ENCODE results near the gene PIGM. TPM values are rescaled to one million over a fixed set of nuclear protein-coding genes. Genes with fewer than 3 reads are reported as not detected.

The PIGM gene
- total and polyA plus RNA-seq, 2 donors: 3.1 to 5.7 TPM

DNA sequence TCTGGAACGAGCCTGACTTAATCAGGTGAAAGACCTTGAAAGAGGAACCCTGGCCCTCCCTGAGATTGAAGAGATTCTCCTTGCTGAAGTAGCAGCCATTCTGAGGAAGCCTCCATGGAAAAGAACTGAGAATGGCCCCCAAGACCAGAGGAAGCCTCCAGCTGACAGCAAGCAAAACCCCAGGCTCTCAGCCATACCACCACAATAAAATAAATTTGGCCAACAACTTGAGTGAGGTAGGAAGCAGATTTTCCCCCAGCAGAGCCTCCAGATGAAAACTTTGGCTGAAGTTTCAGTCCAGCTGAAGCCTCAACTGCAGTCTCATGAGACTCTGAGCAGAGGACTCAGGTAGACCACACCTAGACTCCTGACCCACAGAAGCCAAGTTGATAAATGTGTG is 43.8 kb downstream of the PIGM start:
- H3K36me3 ChIP-seq (ENCODE audit: control insufficient read depth in 2 of 2, insufficient read depth in 2 of 2, low read length in 1 of 2): no peaks in the 10 kb centered on the region
- no peaks in the 10 kb centered on the region for H3K4me1 ChIP-seq (ENCODE audit: control insufficient read depth in 2 of 2, insufficient read depth in 2 of 2, low read length in 2 of 2)
- no peak overlapping the region for H3K27ac ChIP-seq (ENCODE audit: low read depth in 1 of 2, low read length in 1 of 2)
- H3K9me3 ChIP-seq (ENCODE audit: control insufficient read depth in 2 of 2, insufficient read depth in 1 of 2, low read length in 1 of 2): no peaks in the 10 kb centered on the region
- no peak for DNase-seq (ENCODE audit: low read depth in 6 of 9, low spot score in 9 of 9)
- H3K27me3 ChIP-seq (ENCODE audit: control insufficient read depth in 2 of 2, insufficient read depth in 1 of 2, low read length in 1 of 2): no peaks in the 10 kb centered on the region
- 87% methylated on average over 1 of the region's 1 CpG for WGBS
- no peak overlapping the region for H3K4me3 ChIP-seq (ENCODE audit: low read length in 2 of 2)

- 94% methylated on average over 4 of the region's 4 CpGs for WGBS
- no peaks in the 10 kb centered on the region for H3K36me3 ChIP-seq (ENCODE audit: control insufficient read depth in 2 of 2, insufficient read depth in 2 of 2, low read length in 1 of 2)
- H3K27me3 ChIP-seq (ENCODE audit: control insufficient read depth in 2 of 2, insufficient read depth in 1 of 2, low read length in 1 of 2): no peaks in the 10 kb centered on the region
- H3K9me3 ChIP-seq (ENCODE audit: control insufficient read depth in 2 of 2, insufficient read depth in 1 of 2, low read length in 1 of 2): no peaks in the 10 kb centered on the region
- H3K4me1 ChIP-seq (ENCODE audit: control insufficient read depth in 2 of 2, insufficient read depth in 2 of 2, low read length in 2 of 2): no peaks in the 10 kb centered on the region
- H3K4me3 ChIP-seq (ENCODE audit: low read length in 2 of 2): no peak overlapping the region
- no peak for DNase-seq (ENCODE audit: low read depth in 6 of 9, low spot score in 9 of 9)
- H3K27ac ChIP-seq (ENCODE audit: low read depth in 1 of 2, low read length in 1 of 2): no peak overlapping the region
Observed at GRCh38 chr1:159987186-159987585, 44.6 kb downstream of the PIGM start.

DNA sequence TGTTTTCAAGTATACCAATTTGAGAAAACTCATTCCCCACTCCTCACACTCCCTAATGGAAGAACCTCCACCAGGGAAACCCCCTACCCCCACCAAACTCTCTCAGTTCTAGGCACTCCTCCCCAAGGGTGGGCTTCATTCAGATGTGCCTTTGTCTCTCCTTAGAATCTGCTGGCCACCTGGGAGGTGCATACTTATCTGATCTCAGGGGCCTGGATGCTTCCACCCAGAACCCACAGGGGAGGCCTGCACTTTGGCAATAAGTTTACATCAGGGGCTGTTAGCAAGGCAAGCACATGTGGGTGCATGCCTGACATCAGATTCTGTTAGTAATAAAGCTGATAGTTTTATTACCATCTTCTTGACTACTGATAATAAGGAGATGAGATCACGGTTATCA is 45.3 kb downstream of the PIGM start:
- H3K4me3 ChIP-seq (ENCODE audit: low read length in 2 of 2): no peak overlapping the region
- no peaks in the 10 kb centered on the region for H3K36me3 ChIP-seq (ENCODE audit: control insufficient read depth in 2 of 2, insufficient read depth in 2 of 2, low read length in 1 of 2)
- H3K27ac ChIP-seq (ENCODE audit: low read depth in 1 of 2, low read length in 1 of 2): no peak overlapping the region
- no peaks in the 10 kb centered on the region for H3K4me1 ChIP-seq (ENCODE audit: control insufficient read depth in 2 of 2, insufficient read depth in 2 of 2, low read length in 2 of 2)
- WGBS: 99% methylated on average over 1 of the region's 1 CpG
- no peak for DNase-seq (ENCODE audit: low read depth in 6 of 9, low spot score in 9 of 9)
- peaks cover 0 to 4% of the 10 kb centered on the region in 2 donors for H3K27me3 ChIP-seq (ENCODE audit: control insufficient read depth in 2 of 2, insufficient read depth in 1 of 2, low read length in 1 of 2)
- H3K9me3 ChIP-seq (ENCODE audit: control insufficient read depth in 2 of 2, insufficient read depth in 1 of 2, low read length in 1 of 2): no peaks in the 10 kb centered on the region

GRCh38 chr1:159986093-159986492 is 45.7 kb downstream of the PIGM start:
- Histone ChIP-seq H3K9me3 (ENCODE audit: control insufficient read depth in 2 of 2, insufficient read depth in 1 of 2, low read length in 1 of 2) (no peaks in the 10 kb centered on the region), H3K27me3 (ENCODE audit: control insufficient read depth in 2 of 2, insufficient read depth in 1 of 2, low read length in 1 of 2) (peaks cover 0 to 8% of the 10 kb centered on the region in 2 donors), H3K4me1 (ENCODE audit: control insufficient read depth in 2 of 2, insufficient read depth in 2 of 2, low read length in 2 of 2) (no peaks in the 10 kb centered on the region), H3K27ac (ENCODE audit: low read depth in 1 of 2, low read length in 1 of 2) (no peak overlapping the region), H3K4me3 (ENCODE audit: low read length in 2 of 2) (no peak overlapping the region), H3K36me3 (ENCODE audit: control insufficient read depth in 2 of 2, insufficient read depth in 2 of 2, low read length in 1 of 2) (no peaks in the 10 kb centered on the region)
- DNase-seq (ENCODE audit: low read depth in 6 of 9, low spot score in 9 of 9): no peak
- 90% methylated on average over 2 of the region's 2 CpGs for WGBS

DNA sequence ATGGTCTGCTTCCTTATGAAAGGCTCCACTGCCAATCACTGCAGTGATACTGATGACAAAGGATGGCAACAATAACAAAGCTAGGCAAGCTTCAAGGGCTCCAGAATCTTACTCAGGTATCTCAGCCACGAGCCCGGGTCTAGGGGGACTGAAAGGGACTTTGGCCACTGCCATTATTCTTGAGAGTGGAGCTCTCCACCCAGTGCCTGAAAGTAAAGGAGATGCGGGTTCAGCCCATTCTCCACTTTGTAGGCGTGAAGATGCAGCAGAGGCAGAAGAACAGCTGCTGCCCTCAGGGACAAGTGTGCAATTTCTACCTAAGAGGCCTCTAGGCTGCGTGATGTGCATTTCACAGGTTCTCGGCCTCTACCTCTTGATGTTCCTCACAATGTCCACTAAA is 46.3 kb downstream of the PIGM start:
- Histone ChIP-seq H3K36me3 (ENCODE audit: control insufficient read depth in 2 of 2, insufficient read depth in 2 of 2, low read length in 1 of 2) (no peaks in the 10 kb centered on the region), H3K9me3 (ENCODE audit: control insufficient read depth in 2 of 2, insufficient read depth in 1 of 2, low read length in 1 of 2) (no peaks in the 10 kb centered on the region), H3K4me3 (ENCODE audit: low read length in 2 of 2) (no peak overlapping the region), H3K27me3 (ENCODE audit: control insufficient read depth in 2 of 2, insufficient read depth in 1 of 2, low read length in 1 of 2) (peaks cover 0 to 8% of the 10 kb centered on the region in 2 donors), H3K27ac (ENCODE audit: low read depth in 1 of 2, low read length in 1 of 2) (no peak overlapping the region), H3K4me1 (ENCODE audit: control insufficient read depth in 2 of 2, insufficient read depth in 2 of 2, low read length in 2 of 2) (no peaks in the 10 kb centered on the region)
- no peak for DNase-seq (ENCODE audit: low read depth in 6 of 9, low spot score in 9 of 9)
- 97% methylated on average over 6 of the region's 6 CpGs for WGBS

- DNase-seq (ENCODE audit: low read depth in 6 of 9, low spot score in 9 of 9): no peak
- 94% methylated on average over 5 of the region's 5 CpGs for WGBS
- H3K27ac ChIP-seq (ENCODE audit: low read depth in 1 of 2, low read length in 1 of 2): no peak overlapping the region
- peaks cover 3 to 8% of the 10 kb centered on the region in 2 donors for H3K27me3 ChIP-seq (ENCODE audit: control insufficient read depth in 2 of 2, insufficient read depth in 1 of 2, low read length in 1 of 2)
- H3K9me3 ChIP-seq (ENCODE audit: control insufficient read depth in 2 of 2, insufficient read depth in 1 of 2, low read length in 1 of 2): no peaks in the 10 kb centered on the region
- no peaks in the 10 kb centered on the region for H3K4me1 ChIP-seq (ENCODE audit: control insufficient read depth in 2 of 2, insufficient read depth in 2 of 2, low read length in 2 of 2)
- H3K4me3 ChIP-seq (ENCODE audit: low read length in 2 of 2): no peak overlapping the region
- no peaks in the 10 kb centered on the region for H3K36me3 ChIP-seq (ENCODE audit: control insufficient read depth in 2 of 2, insufficient read depth in 2 of 2, low read length in 1 of 2)
Observed at GRCh38 chr1:159983681-159984080, 48.1 kb downstream of the PIGM start.

DNA sequence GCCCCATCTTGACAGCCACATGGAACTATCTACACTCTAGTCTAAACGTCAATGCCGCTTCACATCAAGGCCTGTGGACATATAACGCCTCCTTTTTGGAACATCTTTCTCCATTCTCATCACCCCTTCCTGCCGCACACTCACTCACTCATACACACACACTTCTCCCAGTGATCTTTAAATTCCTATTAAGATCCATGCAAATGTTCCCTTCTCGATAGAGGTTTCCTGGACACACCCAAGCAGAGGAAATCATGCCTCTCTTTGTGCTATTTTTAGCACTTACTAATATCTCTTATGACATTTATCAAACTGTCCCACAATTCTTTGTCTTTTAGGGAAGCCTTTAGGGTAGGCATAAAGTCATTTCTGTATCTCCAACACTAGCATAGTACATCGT is 49.5 kb downstream of the PIGM start:
- Histone ChIP-seq H3K27ac (ENCODE audit: low read depth in 1 of 2, low read length in 1 of 2) (no peak overlapping the region), H3K4me1 (ENCODE audit: control insufficient read depth in 2 of 2, insufficient read depth in 2 of 2, low read length in 2 of 2) (no peaks in the 10 kb centered on the region), H3K9me3 (ENCODE audit: control insufficient read depth in 2 of 2, insufficient read depth in 1 of 2, low read length in 1 of 2) (no peaks in the 10 kb centered on the region), H3K4me3 (ENCODE audit: low read length in 2 of 2) (no peak overlapping the region), H3K27me3 (ENCODE audit: control insufficient read depth in 2 of 2, insufficient read depth in 1 of 2, low read length in 1 of 2) (peaks cover 3 to 10% of the 10 kb centered on the region in 2 donors), H3K36me3 (ENCODE audit: control insufficient read depth in 2 of 2, insufficient read depth in 2 of 2, low read length in 1 of 2) (no peaks in the 10 kb centered on the region)
- WGBS: 79% methylated on average over 6 of the region's 6 CpGs
- no peak for DNase-seq (ENCODE audit: low read depth in 6 of 9, low spot score in 9 of 9)

DNA sequence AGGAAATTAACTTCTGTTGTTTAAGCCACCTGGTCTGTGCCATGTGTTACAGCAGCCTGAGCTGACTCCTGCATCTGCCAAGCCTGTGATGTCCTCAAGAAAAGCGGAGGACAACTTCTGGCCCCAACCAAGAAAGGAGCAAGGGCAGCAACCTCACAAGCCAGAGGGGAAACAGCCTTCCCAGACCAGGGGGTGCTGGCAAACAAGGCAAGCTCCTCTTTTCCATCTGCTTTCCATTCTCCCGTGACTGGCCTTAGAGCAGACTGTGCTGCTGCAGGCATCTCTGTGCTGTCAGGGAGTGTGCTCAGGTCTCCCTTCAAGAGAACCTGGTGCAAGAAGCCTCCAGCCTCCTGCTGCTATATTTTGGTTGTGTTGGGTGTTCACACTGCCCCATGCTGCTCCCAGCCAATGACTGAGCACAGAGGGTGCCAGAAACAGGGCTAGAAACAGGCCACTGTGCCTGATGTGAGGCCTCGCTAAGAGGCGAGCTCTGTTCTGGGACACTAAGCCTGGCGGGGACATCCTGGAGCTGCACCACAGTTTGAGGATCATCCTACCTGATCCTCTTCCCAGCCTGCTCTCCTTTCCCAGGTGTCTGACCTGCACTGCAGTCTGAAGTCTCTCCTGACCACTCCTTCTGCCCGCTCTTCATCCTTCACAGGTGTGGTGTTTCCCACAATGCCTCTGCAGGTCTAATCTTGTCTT is 50.3 kb downstream of the PIGM start:
- Histone ChIP-seq H3K27me3 (ENCODE audit: control insufficient read depth in 2 of 2, insufficient read depth in 1 of 2, low read length in 1 of 2) (peaks cover 3 to 10% of the 10 kb centered on the region in 2 donors), H3K27ac (ENCODE audit: low read depth in 1 of 2, low read length in 1 of 2) (no peak overlapping the region), H3K4me3 (ENCODE audit: low read length in 2 of 2) (no peak overlapping the region), H3K9me3 (ENCODE audit: control insufficient read depth in 2 of 2, insufficient read depth in 1 of 2, low read length in 1 of 2) (no peaks in the 10 kb centered on the region), H3K4me1 (ENCODE audit: control insufficient read depth in 2 of 2, insufficient read depth in 2 of 2, low read length in 2 of 2) (no peaks in the 10 kb centered on the region), H3K36me3 (ENCODE audit: control insufficient read depth in 2 of 2, insufficient read depth in 2 of 2, low read length in 1 of 2) (no peaks in the 10 kb centered on the region)
- WGBS: 97% methylated on average over 6 of the region's 6 CpGs
- no peak for DNase-seq (ENCODE audit: low read depth in 6 of 9, low spot score in 9 of 9)

- 97% methylated on average over 7 of the region's 7 CpGs for WGBS
- Histone ChIP-seq H3K27ac (ENCODE audit: low read depth in 1 of 2, low read length in 1 of 2) (no peak overlapping the region), H3K9me3 (ENCODE audit: control insufficient read depth in 2 of 2, insufficient read depth in 1 of 2, low read length in 1 of 2) (no peaks in the 10 kb centered on the region), H3K36me3 (ENCODE audit: control insufficient read depth in 2 of 2, insufficient read depth in 2 of 2, low read length in 1 of 2) (no peaks in the 10 kb centered on the region), H3K4me3 (ENCODE audit: low read length in 2 of 2) (no peak overlapping the region), H3K27me3 (ENCODE audit: control insufficient read depth in 2 of 2, insufficient read depth in 1 of 2, low read length in 1 of 2) (peaks cover 3 to 10% of the 10 kb centered on the region in 2 donors), H3K4me1 (ENCODE audit: control insufficient read depth in 2 of 2, insufficient read depth in 2 of 2, low read length in 2 of 2) (no peaks in the 10 kb centered on the region)
- no peak for DNase-seq (ENCODE audit: low read depth in 6 of 9, low spot score in 9 of 9)
Observed at GRCh38 chr1:159980786-159981185, 51.0 kb downstream of the PIGM start.

Data from thymus (tissue), 11 donors.